HCT116 (cell line): ENCODE data around the gene STK32C. TPM values are rescaled to one million over a fixed set of nuclear protein-coding genes. Genes with fewer than 3 reads are reported as not detected.

ENCODE experiments used
- ATAC-seq: fragments of 200-7000 bp; cut with Tn5 transposase; 2 replicates; pipeline ENCODE4 v1.9.1; 2020; ENCODE audit warnings: mild to moderate bottlenecking, moderate library complexity
- BruUV-seq: library from RNA; stranded (reverse); fragments of 400-500 nt; replicated peaks from 2 replicates; lab custom pipeline; 2021; lab: Mats Ljungman, UMichigan
- CTCF ChIA-PET: fragments of 300-600 bp; sonication (Branson Sonifier 250); formaldehyde crosslinking; loops from one replicate; lab custom pipeline; 2021; ENCODE audit warnings: antibody characterized with exemption; lab: Charles Lee
- POLR2A ChIA-PET: fragments of 300-600, 350-600 bp; sonication (Branson Sonifier 250); formaldehyde crosslinking; loops from one replicate; lab custom pipeline; 2021; ENCODE audit warnings: antibody characterized with exemption; lab: Charles Lee
- RAD21 ChIA-PET, 2 experiments: fragments of 300-600 bp; sonication (Branson Sonifier 250); formaldehyde crosslinking; loops; one replicate each; lab custom pipeline; 2023; ENCODE audit warnings: low total read pairs in 2 of 2; ENCODE audit not compliant: uncharacterized antibody in 2 of 2, unreplicated experiment in 2 of 2, low non-redundant PET in 1 of 2; lab: Charles Lee
- DNase-seq: peaks from one replicate; pipeline ENCODE4 v3.0.0-alpha.2; 2010; ENCODE audit warnings: low read depth, low spot score
- H2AFZ ChIP-seq: fragments of 200-600 bp; shearing (Covaris generic), sonication (generic); 2 replicates; pipeline ENCODE4 v1.6.1; 2017; ENCODE audit warnings: low read depth, mixed run types, mixed read lengths, antibody characterized with exemption, low read length; ENCODE audit not compliant: poor library complexity, severe bottlenecking
- H3K27ac ChIP-seq: 2 replicates; pipeline ENCODE4 v1.5.1; 2012; ENCODE audit warnings: low read depth, low read length
- H3K27me3 ChIP-seq: fragments of 200-600 bp; sonication (generic); 2 replicates; pipeline ENCODE4 v1.6.1; 2016; ENCODE audit warnings: mixed run types, low read length, mixed read lengths; ENCODE audit not compliant: insufficient read depth
- H3K36me3 ChIP-seq, 2 experiments: fragments of 200-500 bp in 1 of 2; fragments of 200-600 bp in 1 of 2; sonication (Bioruptor generic) in 1 of 2; sonication (generic) in 1 of 2; 2 replicates each; pipeline versions ENCODE4 v1.5.1 to v1.6.1; 2014 to 2016; ENCODE audit warnings: low read length in 2 of 2, inconsistent platforms in 1 of 2, mixed read lengths in 1 of 2, mixed run types in 1 of 2; ENCODE audit not compliant: insufficient read depth in 2 of 2, control insufficient read depth in 1 of 2
- H3K4me1 ChIP-seq, 2 experiments: fragments of 200-600 bp in 1 of 2; sonication (generic) in 1 of 2; 2 replicates each; pipeline versions ENCODE4 v1.5.1 to v1.6.1; 2012 to 2017; ENCODE audit warnings: low read length in 2 of 2, inconsistent platforms in 1 of 2, mild to moderate bottlenecking in 1 of 2, mixed read lengths in 1 of 2, mixed run types in 1 of 2, moderate library complexity in 1 of 2; ENCODE audit not compliant: insufficient read depth in 2 of 2, control insufficient read depth in 1 of 2
- H3K4me2 ChIP-seq: fragments of 200-600 bp; sonication (generic); 2 replicates; pipeline ENCODE4 v1.6.1; 2017; ENCODE audit warnings: mixed run types, low read length, mixed read lengths
- H3K4me3 ChIP-seq, 2 experiments: fragments of 200-600 bp in 1 of 2; sonication (generic) in 1 of 2; replicated peaks in 1 of 2; 2 replicates each; pipeline ENCODE4 v1.5.1; 2011 to 2016; ENCODE audit warnings: low read length in 2 of 2, control low read depth in 1 of 2, low read depth in 1 of 2, mild to moderate bottlenecking in 1 of 2, mixed read lengths in 1 of 2, mixed run types in 1 of 2
- H3K79me2 ChIP-seq: fragments of 200-600 bp; sonication (generic); 2 replicates; pipeline ENCODE4 v1.6.1; 2017; ENCODE audit warnings: mild to moderate bottlenecking, mixed run types, low read length, moderate library complexity, mixed read lengths; ENCODE audit not compliant: insufficient read depth
- H3K9ac ChIP-seq: fragments of 200-600 bp; sonication (generic); 2 replicates; pipeline ENCODE4 v1.6.1; 2016; ENCODE audit warnings: low read length, mixed read lengths
- H3K9me2 ChIP-seq: fragments of 200-600 bp; sonication (generic), shearing (Covaris generic); 2 replicates; pipeline ENCODE4 v1.6.1; 2017; ENCODE audit warnings: mixed run types, mild to moderate bottlenecking, moderate library complexity; ENCODE audit not compliant: insufficient read depth
- H3K9me3 ChIP-seq, 2 experiments: fragments of 200-500 bp in 1 of 2; fragments of 200-600 bp in 1 of 2; sonication (Bioruptor generic) in 1 of 2; sonication (generic) in 1 of 2; 2 replicates each; pipeline ENCODE4 v1.6.1; 2014 to 2017; ENCODE audit warnings: low read length in 2 of 2, mixed read lengths in 2 of 2, inconsistent platforms in 1 of 2, low read depth in 1 of 2, mild to moderate bottlenecking in 1 of 2, mixed run types in 1 of 2, moderate library complexity in 1 of 2; ENCODE audit not compliant: control insufficient read depth in 1 of 2, insufficient read depth in 1 of 2
- H4K20me1 ChIP-seq: fragments of 200-600 bp; sonication (generic), shearing (Covaris generic); 2 replicates; pipeline ENCODE4 v1.6.1; 2017; ENCODE audit warnings: mixed run types, mild to moderate bottlenecking, moderate library complexity; ENCODE audit not compliant: insufficient read depth
- CEBPB ChIP-seq: IDR thresholded peaks from 2 replicates; pipeline ENCODE4 v1.6.1; 2012; ENCODE audit warnings: low read depth
- EGR1 ChIP-seq: IDR thresholded peaks from 2 replicates; pipeline ENCODE4 v1.6.1; 2012; ENCODE audit warnings: low read depth
- ELF1 ChIP-seq: IDR thresholded peaks from 2 replicates; pipeline ENCODE4 v1.6.1; 2012; ENCODE audit warnings: low read depth, borderline replicate concordance
- EZH2 ChIP-seq: fragments of 200-600 bp; sonication (generic); IDR thresholded peaks from 2 replicates; pipeline ENCODE4 v1.6.1; 2017; ENCODE audit warnings: antibody characterized with exemption, mixed run types
- EZH2phosphoT487 ChIP-seq: fragments of 200-600 bp; IDR thresholded peaks from 2 replicates; pipeline ENCODE4 v1.6.1; 2018; ENCODE audit warnings: antibody characterized with exemption, borderline replicate concordance
- JUND ChIP-seq: IDR thresholded peaks from 2 replicates; pipeline ENCODE4 v1.6.1; 2012
- POLR2AphosphoS5 ChIP-seq: IDR thresholded peaks from 2 replicates; pipeline ENCODE4 v1.6.1; 2011; ENCODE audit warnings: mild to moderate bottlenecking, low read depth, low read length, moderate library complexity
- SP1 ChIP-seq: IDR thresholded peaks from 2 replicates; pipeline ENCODE4 v1.6.1; 2012; ENCODE audit warnings: low read depth
- TCF7L2 ChIP-seq: IDR thresholded peaks from 2 replicates; pipeline ENCODE4 v1.7.0; 2011; ENCODE audit warnings: borderline replicate concordance, inconsistent platforms; ENCODE audit not compliant: insufficient read depth, insufficient read length; ENCODE audit errors: extremely low read depth
- YY1 ChIP-seq: IDR thresholded peaks from 2 replicates; pipeline ENCODE4 v1.6.1; 2011; ENCODE audit warnings: low read length, low read depth, moderate library complexity, mild to moderate bottlenecking; ENCODE audit not compliant: insufficient replicate concordance; ENCODE audit errors: extremely low read depth
- ZNF274 ChIP-seq: fragments of 200-500 bp; sonication (Bioruptor generic); IDR thresholded peaks from 2 replicates; pipeline ENCODE4 v1.6.1; 2014; ENCODE audit warnings: mild to moderate bottlenecking, low read depth, low read length, inconsistent platforms
- intact Hi-C: fragments of 100-400 bp; cut with micrococcal nuclease; formaldehyde crosslinking; loops from 2 replicates; pipeline ENCODE4 v1.10.0; 2022
- total RNA-seq: library from RNA; stranded (reverse); gene quantifications from one replicate; pipeline ENCODE4 v1.2.1, GENCODE V29; 2021; ENCODE audit not compliant: unreplicated experiment
- TF ChIP-seq, protein P1 (sequence below), 3 experiments: fragments of 200-600 bp in 1 of 3; sonication (generic) in 1 of 3; IDR thresholded peaks in 2 of 3; conservative IDR thresholded peaks in 1 of 3; 2 replicates each; pipeline ENCODE4 v1.5.1; 2012 to 2017; ENCODE audit warnings: low read depth in 2 of 3, low read length in 2 of 3, antibody characterized with exemption in 1 of 3, borderline replicate concordance in 1 of 3, control low read depth in 1 of 3, mild to moderate bottlenecking in 1 of 3, mixed read lengths in 1 of 3, mixed run types in 1 of 3, moderate library complexity in 1 of 3; ENCODE audit not compliant: insufficient read depth in 1 of 3

Gene STK32C
- total RNA-seq, 1 experiment from 2014 or later = 29.7 TPM

DNA sequence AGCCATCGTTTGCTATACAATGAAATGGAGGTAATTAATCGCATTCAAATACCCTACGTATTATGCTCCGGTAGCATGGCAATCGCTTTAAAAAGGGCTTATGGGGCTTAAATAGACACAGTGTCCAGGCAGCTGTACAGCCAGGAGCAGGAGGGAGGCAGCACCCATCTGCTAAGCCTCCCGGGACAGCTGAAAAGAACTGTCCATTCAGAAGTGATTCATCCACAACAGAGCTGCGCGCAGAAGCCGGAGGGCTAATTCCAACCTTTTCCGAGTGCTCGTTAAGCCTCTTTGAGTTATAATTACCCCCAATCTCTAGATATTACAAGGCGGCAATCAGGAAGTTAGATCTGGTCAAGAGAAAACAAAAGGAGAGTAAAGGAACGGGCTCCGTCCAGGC is 62.7 kb downstream of the STK32C start (continued):
- TF ChIP-seq ELF1 = no peak
- no peak for TF ChIP-seq JUND
- no peak for TF ChIP-seq EZH2
- TF ChIP-seq EZH2phosphoT487 = no peak

DNA sequence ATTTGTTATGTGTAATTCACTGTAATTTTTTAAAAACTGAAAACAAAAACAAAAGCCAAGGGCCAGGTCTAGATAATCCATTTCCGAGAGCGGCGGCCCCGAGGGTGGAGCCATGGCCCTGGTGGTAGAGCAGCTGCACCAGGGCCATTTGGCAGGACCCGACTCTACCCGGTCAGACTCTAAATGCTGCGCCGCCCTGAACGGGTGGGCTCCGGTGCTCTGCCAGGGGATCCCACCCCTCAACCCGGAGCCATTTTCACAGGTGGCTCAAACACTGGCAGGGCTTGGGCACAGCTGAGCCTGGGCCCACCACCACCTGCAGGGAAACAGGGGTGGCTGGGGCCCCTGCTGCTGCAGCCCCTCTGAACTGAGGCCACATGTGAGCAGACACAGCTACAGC is 64.1 kb downstream of the STK32C start:
- TF ChIP-seq SP1 (no peak), EZH2 (no peak), EZH2phosphoT487 (no peak), CEBPB (no peak), JUND (no peak), ELF1 (no peak), EGR1 (no peak), POLR2AphosphoS5 (no peak), ZNF274 (no peak), TCF7L2 (no peak), YY1 (no peak)
- TF ChIP-seq, protein P1, sequence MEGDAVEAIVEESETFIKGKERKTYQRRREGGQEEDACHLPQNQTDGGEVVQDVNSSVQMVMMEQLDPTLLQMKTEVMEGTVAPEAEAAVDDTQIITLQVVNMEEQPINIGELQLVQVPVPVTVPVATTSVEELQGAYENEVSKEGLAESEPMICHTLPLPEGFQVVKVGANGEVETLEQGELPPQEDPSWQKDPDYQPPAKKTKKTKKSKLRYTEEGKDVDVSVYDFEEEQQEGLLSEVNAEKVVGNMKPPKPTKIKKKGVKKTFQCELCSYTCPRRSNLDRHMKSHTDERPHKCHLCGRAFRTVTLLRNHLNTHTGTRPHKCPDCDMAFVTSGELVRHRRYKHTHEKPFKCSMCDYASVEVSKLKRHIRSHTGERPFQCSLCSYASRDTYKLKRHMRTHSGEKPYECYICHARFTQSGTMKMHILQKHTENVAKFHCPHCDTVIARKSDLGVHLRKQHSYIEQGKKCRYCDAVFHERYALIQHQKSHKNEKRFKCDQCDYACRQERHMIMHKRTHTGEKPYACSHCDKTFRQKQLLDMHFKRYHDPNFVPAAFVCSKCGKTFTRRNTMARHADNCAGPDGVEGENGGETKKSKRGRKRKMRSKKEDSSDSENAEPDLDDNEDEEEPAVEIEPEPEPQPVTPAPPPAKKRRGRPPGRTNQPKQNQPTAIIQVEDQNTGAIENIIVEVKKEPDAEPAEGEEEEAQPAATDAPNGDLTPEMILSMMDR (IDR thresholded peaks at IDR 0.05 in 2 of 3, conservative IDR thresholded peaks at IDR 0.05 in 1 of 3; ENCODE audit: borderline replicate concordance in 1 of 3, insufficient read depth in 1 of 3, low read depth in 2 of 3, low read length in 2 of 3) = no peak

More for the DNA sequence above, 64.1 kb downstream of the STK32C start:
- no peak for ATAC-seq
- POLR2A ChIA-PET = no interaction called here
- no peak overlapping the region for H2AFZ ChIP-seq
- H3K9me3 ChIP-seq = no peaks in the 10 kb centered on the region
- RAD21 ChIA-PET = no interaction called here
- peaks cover 0 to 5% of the 10 kb centered on the region in 2 experiments; a peak in 1 of 4 replicates for H3K4me1 ChIP-seq
- H3K36me3 ChIP-seq = no peaks in the 10 kb centered on the region
- H4K20me1 ChIP-seq = no peaks in the 10 kb centered on the region
- H3K4me2 ChIP-seq = no peak overlapping the region
- H3K9ac ChIP-seq = no peak overlapping the region
- intact Hi-C loops = no loop called here
- H3K79me2 ChIP-seq = no peaks in the 10 kb centered on the region
- H3K9me2 ChIP-seq = no peaks in the 10 kb centered on the region
- DNase-seq = no peak
- no peak overlapping the region for H3K27ac ChIP-seq
- no peaks in the 10 kb centered on the region for H3K27me3 ChIP-seq
- BruUV-seq = no TSS peak
- CTCF ChIA-PET = no interaction called here
- H3K4me3 ChIP-seq = no peak overlapping the region
